Gastrocnemius medialis (tissue), 4 donors: ENCODE measurements around the gene KRTAP4-5. TPM values are rescaled to one million over a fixed set of nuclear protein-coding genes. Genes with fewer than 3 reads are reported as not detected.

Source experiments
- ATAC-seq, 2 donors: fragments of 150-250 bp; one replicate each; pipeline ENCODE4 v1.9.1; 2016
- DNase-seq, 2 donors: peaks; one replicate each; pipeline ENCODE4 v3.0.0-alpha.2; 2019
- H3K27ac ChIP-seq, 4 donors: fragments of 200-600 bp; sonication (generic); 1 replicate in 1 of 4; 2 replicates in 3 of 4; pipeline ENCODE4 v1.5.1; 2016 to 2018; ENCODE audit warnings: mild to moderate bottlenecking in 2 of 4, moderate library complexity in 1 of 4
- H3K27me3 ChIP-seq, 3 donors: fragments of 200-600 bp; sonication (generic) in 2 of 3; 1 replicate in 1 of 3; 2 replicates in 2 of 3; pipeline versions ENCODE4 v1.5.1 to v1.6.0; 2016 to 2019; ENCODE audit warnings: mild to moderate bottlenecking in 1 of 3, moderate library complexity in 1 of 3
- H3K36me3 ChIP-seq, 2 donors: fragments of 200-600 bp; sonication (generic) in 1 of 2; one replicate each; pipeline ENCODE4 v1.5.1; 2017 to 2018
- H3K4me1 ChIP-seq, 2 donors: fragments of 200-600 bp; sonication (generic) in 1 of 2; one replicate each; pipeline ENCODE4 v1.5.1; 2016 to 2017; ENCODE audit warnings: mild to moderate bottlenecking in 2 of 2
- H3K4me3 ChIP-seq, 4 donors: fragments of 200-600 bp; sonication (generic) in 3 of 4; 1 replicate in 1 of 4; 2 replicates in 3 of 4; pipeline ENCODE4 v1.5.1; 2016 to 2019; ENCODE audit warnings: mild to moderate bottlenecking in 2 of 4
- H3K9me3 ChIP-seq, 3 donors: fragments of 200-600 bp; sonication (generic) in 2 of 3; 1 replicate in 1 of 3; 2 replicates in 2 of 3; pipeline ENCODE4 v1.5.1; 2016 to 2019
- CTCF ChIP-seq, 5 experiments: fragments of 450-650 bp in 3 of 5; fragments of 200-600 bp in 2 of 5; sonication (generic) in 2 of 5; IDR thresholded peaks in 4 of 5; conservative IDR thresholded peaks in 1 of 5; 1 replicate in 4 of 5; 2 replicates in 1 of 5; pipeline ENCODE4 v1.5.1; 2016 to 2019; ENCODE audit warnings: antibody characterized with exemption in 5 of 5, mild to moderate bottlenecking in 3 of 5, moderate library complexity in 3 of 5
- POLR2A ChIP-seq, 2 donors: fragments of 450-650 bp; IDR thresholded peaks; one replicate each; pipeline ENCODE4 v1.6.1; 2017; ENCODE audit warnings: antibody characterized with exemption in 2 of 2, mild to moderate bottlenecking in 2 of 2, moderate library complexity in 2 of 2
- in situ Hi-C, 4 donors: fragments of 200-750 bp; cut with MboI; loops; one replicate each; pipeline versions ENCODE4 v1.15.0 to v1.8.0; 2017; ENCODE audit warnings: low sequenced_read_pairs in 4 of 4
- intact Hi-C: fragments of 100-400 bp; cut with DNase I; formaldehyde crosslinking; loops from one replicate; pipeline ENCODE4 v1.15.1; 2023; ENCODE audit warnings: low total_unique reads
- total RNA-seq, 4 donors: library from RNA; depleted of rRNA; stranded (reverse); fragments of >200 nt; gene quantifications; one replicate each; pipeline versions ENCODE4 v1.1.0 to v1.2.3, GENCODE V29; 2016

The KRTAP4-5 gene
- total RNA-seq, 4 donors from 2014 or later: not detected

- ATAC-seq (no peak), DNase-seq (no peak)
- no peaks in the 10 kb centered on the region for H3K4me1 ChIP-seq
- H3K27me3 ChIP-seq: no peaks in the 10 kb centered on the region
- no peaks in the 10 kb centered on the region for H3K9me3 ChIP-seq
- intact Hi-C loops: no loop called here
- H3K27ac ChIP-seq: no peak within 1 kb of the TSS
- H3K36me3 ChIP-seq: no peaks in the 10 kb centered on the region
- in situ Hi-C loops: loop anchor here in 1 of 4 donors (25.0 kb wide), 1 partner anchor 90 kb away; the partner anchor contains the start of genes KRTAP4-7 and KRTAP4-8
- no peak for TF ChIP-seq POLR2A (IDR thresholded peaks at IDR 0.05)
- no peak for TF ChIP-seq CTCF (IDR thresholded peaks at IDR 0.05 in 4 of 5, conservative IDR thresholded peaks at IDR 0.05 in 1 of 5)
- no peak within 1 kb of the TSS for H3K4me3 ChIP-seq
Observed at GRCh38 chr17:41177727-41178271, 28.2 kb upstream of the KRTAP4-5 start, which contains the start of gene KRTAP4-2. KRTAP4-2 (minus strand) TSS chr17:41178221; CDS start chr17:41178164, 57 bp downstream.

- H3K4me1 ChIP-seq: no peaks in the 10 kb centered on the region
- intact Hi-C loops: no loop called here
- no peak for ATAC-seq
Observed at GRCh38 chr17:41176744-41177387, 27.2 kb upstream of the KRTAP4-5 start.

GRCh38 chr17:41171886-41172285 lies 22.3 kb upstream of the KRTAP4-5 start:
- intact Hi-C loops: no loop called here
- Histone ChIP-seq H3K4me1 (no peaks in the 10 kb centered on the region), H3K27ac (no peak overlapping the region), H3K9me3 (no peaks in the 10 kb centered on the region), H3K36me3 (no peaks in the 10 kb centered on the region), H3K4me3 (no peak overlapping the region), H3K27me3 (no peaks in the 10 kb centered on the region)
- ATAC-seq (no peak), DNase-seq (no peak)
- no peak for TF ChIP-seq POLR2A (IDR thresholded peaks at IDR 0.05)
- TF ChIP-seq CTCF (IDR thresholded peaks at IDR 0.05 in 4 of 5, conservative IDR thresholded peaks at IDR 0.05 in 1 of 5): no peak
- in situ Hi-C loops: loop anchor here in 1 of 4 donors (25.0 kb wide), 1 partner anchor 90 kb away; the partner anchor contains the start of genes KRTAP9-6 and KRTAP9-9

More at GRCh38 chr17:41176744-41177387, 27.2 kb upstream of the KRTAP4-5 start:
- TF ChIP-seq POLR2A (IDR thresholded peaks at IDR 0.05) (no peak), CTCF (IDR thresholded peaks at IDR 0.05 in 4 of 5, conservative IDR thresholded peaks at IDR 0.05 in 1 of 5) (no peak)
- in situ Hi-C loops: loop anchor here in 1 of 4 donors (25.0 kb wide), 1 partner anchor 90 kb away; the partner anchor contains the start of genes KRTAP4-7 and KRTAP4-8
- H3K36me3 ChIP-seq: no peaks in the 10 kb centered on the region
- no peak overlapping the region for H3K27ac ChIP-seq
- DNase-seq: no peak
- no peak overlapping the region for H3K4me3 ChIP-seq
- no peaks in the 10 kb centered on the region for H3K27me3 ChIP-seq
- no peaks in the 10 kb centered on the region for H3K9me3 ChIP-seq

- no peak for ATAC-seq
- H3K4me3 ChIP-seq: no peak within 1 kb of the TSS
- in situ Hi-C loops (loop anchor here in 1 of 4 donors (25.0 kb wide), 1 partner anchor 94 kb away; the partner anchor contains the start of genes KRTAP9-6 and KRTAP9-9), intact Hi-C loops (no loop called here)
- H3K27ac ChIP-seq: no peak within 1 kb of the TSS
- H3K36me3 ChIP-seq: no peaks in the 10 kb centered on the region
- no peaks in the 10 kb centered on the region for H3K27me3 ChIP-seq
- no peaks in the 10 kb centered on the region for H3K9me3 ChIP-seq
- H3K4me1 ChIP-seq: no peaks in the 10 kb centered on the region
- TF ChIP-seq CTCF (IDR thresholded peaks at IDR 0.05 in 4 of 5, conservative IDR thresholded peaks at IDR 0.05 in 1 of 5): no peak
- TF ChIP-seq POLR2A (IDR thresholded peaks at IDR 0.05): no peak
- no peak for DNase-seq
Observed at GRCh38 chr17:41168121-41168520, 18.5 kb upstream of the KRTAP4-5 start, which contains the start of gene KRTAP4-3. KRTAP4-3 (minus strand) TSS chr17:41168221; CDS start chr17:41168172, 49 bp downstream.
